ENCODE data around the gene BRINP1. TPM values are rescaled to one million over a fixed set of nuclear protein-coding genes. Genes with fewer than 3 reads are reported as not detected.

Gene BRINP1
- total and polyA plus RNA-seq, 3 donors from 2014 or later, result 1.2 to 1.8 (median 1.7) TPM

DNA sequence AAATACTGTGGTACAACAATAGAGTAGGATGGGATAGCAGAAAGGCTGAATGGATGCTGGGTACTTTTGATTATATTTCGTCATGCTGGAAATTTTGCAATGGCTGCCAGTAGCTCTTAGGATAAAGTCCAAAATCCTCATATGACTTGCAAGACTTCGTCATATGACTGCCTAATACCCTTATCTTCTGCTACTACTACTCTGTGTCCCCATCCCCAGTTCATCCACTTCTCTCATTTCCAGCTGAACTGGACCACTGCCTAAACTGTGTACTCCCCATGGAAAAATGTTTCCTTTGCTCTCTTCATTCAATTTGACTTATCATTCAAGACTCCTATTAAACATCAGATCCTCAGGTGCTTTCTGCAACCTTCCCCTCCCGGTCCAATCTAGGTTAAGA is 212.9 kb downstream of the BRINP1 start:
- H3K4me1 ChIP-seq, result no peaks in the 10 kb centered on the region
- TF ChIP-seq POLR2A (IDR thresholded peaks at IDR 0.05), result no peak
- TF ChIP-seq, protein P1, sequence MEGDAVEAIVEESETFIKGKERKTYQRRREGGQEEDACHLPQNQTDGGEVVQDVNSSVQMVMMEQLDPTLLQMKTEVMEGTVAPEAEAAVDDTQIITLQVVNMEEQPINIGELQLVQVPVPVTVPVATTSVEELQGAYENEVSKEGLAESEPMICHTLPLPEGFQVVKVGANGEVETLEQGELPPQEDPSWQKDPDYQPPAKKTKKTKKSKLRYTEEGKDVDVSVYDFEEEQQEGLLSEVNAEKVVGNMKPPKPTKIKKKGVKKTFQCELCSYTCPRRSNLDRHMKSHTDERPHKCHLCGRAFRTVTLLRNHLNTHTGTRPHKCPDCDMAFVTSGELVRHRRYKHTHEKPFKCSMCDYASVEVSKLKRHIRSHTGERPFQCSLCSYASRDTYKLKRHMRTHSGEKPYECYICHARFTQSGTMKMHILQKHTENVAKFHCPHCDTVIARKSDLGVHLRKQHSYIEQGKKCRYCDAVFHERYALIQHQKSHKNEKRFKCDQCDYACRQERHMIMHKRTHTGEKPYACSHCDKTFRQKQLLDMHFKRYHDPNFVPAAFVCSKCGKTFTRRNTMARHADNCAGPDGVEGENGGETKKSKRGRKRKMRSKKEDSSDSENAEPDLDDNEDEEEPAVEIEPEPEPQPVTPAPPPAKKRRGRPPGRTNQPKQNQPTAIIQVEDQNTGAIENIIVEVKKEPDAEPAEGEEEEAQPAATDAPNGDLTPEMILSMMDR (IDR thresholded peaks at IDR 0.05), result no peak
- H3K9me3 ChIP-seq, result no peaks in the 10 kb centered on the region
- no peaks in the 10 kb centered on the region for H3K27me3 ChIP-seq
- no peak overlapping the region for H3K4me3 ChIP-seq
- intact Hi-C loops (cut with DNase I; ENCODE audit: low total_unique reads), result no loop called here
- DNase-seq, result no peak
- no peak overlapping the region for H3K27ac ChIP-seq
- 82 to 87% methylated on average over 3 of the region's 3 CpGs for WGBS, 2 donors
- H3K36me3 ChIP-seq (ENCODE audit: low read depth, missing control alignments), result no peaks in the 10 kb centered on the region

DNA sequence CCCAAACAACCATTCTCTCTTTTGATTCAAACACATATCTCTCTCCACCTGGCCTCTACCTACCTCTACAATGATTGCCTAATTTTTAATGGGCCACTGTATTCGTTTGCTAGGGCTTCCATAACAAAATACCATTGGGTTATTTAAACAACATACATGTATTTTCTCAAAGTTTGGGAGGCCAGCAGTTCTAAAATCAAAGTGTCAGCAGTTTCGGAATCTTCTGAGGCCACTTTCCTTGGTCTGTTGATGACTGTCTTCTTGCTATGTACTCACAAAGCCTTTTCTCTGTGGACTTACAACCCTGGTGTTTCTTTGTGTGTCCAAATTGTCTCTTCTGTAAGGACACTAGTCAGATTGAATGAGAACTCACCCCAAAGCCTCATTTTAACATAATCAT is 214.7 kb downstream of the BRINP1 start:
- 79 to 90% methylated on average over 2 of the region's 2 CpGs for WGBS, 2 donors
- Histone ChIP-seq H3K9me3 (no peaks in the 10 kb centered on the region), H3K36me3 (ENCODE audit: low read depth, missing control alignments) (no peaks in the 10 kb centered on the region), H3K4me1 (no peaks in the 10 kb centered on the region), H3K27ac (no peak overlapping the region), H3K4me3 (no peak overlapping the region), H3K27me3 (no peaks in the 10 kb centered on the region)
- intact Hi-C loops (cut with DNase I; ENCODE audit: low total_unique reads), result no loop called here
- TF ChIP-seq POLR2A (IDR thresholded peaks at IDR 0.05), result no peak
- TF ChIP-seq, protein P1 (IDR thresholded peaks at IDR 0.05), result no peak
- DNase-seq, result no peak

DNA sequence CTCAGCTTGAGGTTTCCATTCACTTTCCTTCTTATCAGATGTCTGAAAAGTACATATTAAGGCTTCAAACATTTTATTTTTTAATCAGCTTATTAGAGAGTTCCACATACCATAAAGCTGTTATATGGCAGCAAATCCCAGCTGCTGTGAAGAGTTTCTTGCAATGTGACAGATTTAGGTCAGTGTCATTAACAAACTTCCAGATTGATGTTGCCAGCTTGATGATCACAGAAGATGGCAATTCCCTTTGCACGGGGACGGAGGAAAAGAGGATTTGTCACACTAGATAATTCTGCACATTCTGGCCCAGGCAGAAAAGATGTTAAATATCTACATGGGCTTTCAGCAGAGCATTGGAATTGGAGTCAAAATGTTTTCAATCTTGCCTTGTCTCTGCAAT is 215.8 kb downstream of the BRINP1 start:
- WGBS, 2 donors, result 86 to 88% methylated on average over 2 of the region's 2 CpGs
- TF ChIP-seq, protein P1 (IDR thresholded peaks at IDR 0.05), result no peak
- no peak for TF ChIP-seq POLR2A (IDR thresholded peaks at IDR 0.05)

DNA sequence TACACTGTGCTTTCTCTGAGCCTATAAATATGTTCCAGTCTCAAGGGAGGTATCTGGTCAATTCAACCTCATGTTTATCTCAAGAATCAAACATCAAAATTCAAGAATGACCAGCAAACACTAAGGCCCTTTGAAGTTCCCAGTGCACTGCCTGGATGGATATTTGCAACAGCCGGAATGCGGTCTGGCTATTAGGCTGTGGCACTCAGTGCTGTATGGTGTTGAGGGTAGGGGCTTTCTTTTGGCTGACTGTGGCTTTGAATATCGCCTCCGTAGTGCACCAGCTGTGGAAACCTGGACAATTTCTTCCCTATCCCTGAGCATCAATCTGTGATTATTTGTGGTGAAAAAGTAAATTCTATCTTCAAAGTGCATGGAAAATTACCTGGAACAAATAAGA is 220.4 kb downstream of the BRINP1 start:
- H3K36me3 ChIP-seq (ENCODE audit: low read depth, missing control alignments), result no peaks in the 10 kb centered on the region
- no peak for DNase-seq
- no peaks in the 10 kb centered on the region for H3K27me3 ChIP-seq
- TF ChIP-seq, protein P1 (IDR thresholded peaks at IDR 0.05), result no peak
- TF ChIP-seq POLR2A (IDR thresholded peaks at IDR 0.05), result no peak
- no peak overlapping the region for H3K4me3 ChIP-seq
- H3K27ac ChIP-seq, result no peak overlapping the region
- intact Hi-C loops (cut with DNase I; ENCODE audit: low total_unique reads), result no loop called here
- H3K9me3 ChIP-seq, result no peaks in the 10 kb centered on the region
- WGBS, 2 donors, result 79 to 86% methylated on average over 4 of the region's 4 CpGs
- no peaks in the 10 kb centered on the region for H3K4me1 ChIP-seq

More for the DNA sequence above, 215.8 kb downstream of the BRINP1 start:
- no peak overlapping the region for H3K27ac ChIP-seq
- H3K4me1 ChIP-seq, result no peaks in the 10 kb centered on the region
- no peaks in the 10 kb centered on the region for H3K27me3 ChIP-seq
- no peaks in the 10 kb centered on the region for H3K9me3 ChIP-seq
- no peak for DNase-seq
- H3K36me3 ChIP-seq (ENCODE audit: low read depth, missing control alignments), result no peaks in the 10 kb centered on the region
- H3K4me3 ChIP-seq, result no peak overlapping the region
- intact Hi-C loops (cut with DNase I; ENCODE audit: low total_unique reads), result no loop called here

DNA sequence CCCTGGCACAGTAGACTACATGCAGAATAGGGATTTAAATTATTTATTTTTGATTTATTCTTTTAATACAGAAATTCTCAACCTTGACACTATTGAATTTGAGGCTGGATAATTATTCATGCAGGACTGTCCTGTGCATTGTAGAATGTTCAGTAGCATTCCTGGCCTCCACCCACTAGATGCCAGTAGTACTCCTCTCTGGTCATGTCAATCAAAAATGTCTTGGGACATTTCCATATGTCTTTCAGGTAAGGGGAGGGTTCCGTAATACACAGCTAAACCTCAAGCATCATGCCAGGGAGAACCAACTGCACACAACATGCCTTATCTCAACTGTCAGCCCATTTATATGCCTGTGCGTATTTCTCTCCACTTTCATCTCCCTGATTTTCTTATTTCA is 231.8 kb downstream of the BRINP1 start:
- DNase-seq, result no peak
- Histone ChIP-seq H3K9me3 (no peaks in the 10 kb centered on the region), H3K27me3 (no peaks in the 10 kb centered on the region), H3K4me1 (no peaks in the 10 kb centered on the region), H3K36me3 (ENCODE audit: low read depth, missing control alignments) (no peaks in the 10 kb centered on the region), H3K27ac (no peak overlapping the region), H3K4me3 (no peak overlapping the region)
- intact Hi-C loops (cut with DNase I; ENCODE audit: low total_unique reads), result no loop called here
- WGBS, 2 donors, result 86 to 91% methylated on average over 2 of the region's 2 CpGs
- TF ChIP-seq, protein P1 (IDR thresholded peaks at IDR 0.05), result no peak
- TF ChIP-seq POLR2A (IDR thresholded peaks at IDR 0.05), result no peak
